Midbrain (tissue), 1 donor: ENCODE data around the gene SLC8A3.

Experiments used
- DNase-seq: peaks from one replicate; lab custom pipeline; 2025; lab: John Stamatoyannopoulos, UW

Gene SLC8A3

DNA sequence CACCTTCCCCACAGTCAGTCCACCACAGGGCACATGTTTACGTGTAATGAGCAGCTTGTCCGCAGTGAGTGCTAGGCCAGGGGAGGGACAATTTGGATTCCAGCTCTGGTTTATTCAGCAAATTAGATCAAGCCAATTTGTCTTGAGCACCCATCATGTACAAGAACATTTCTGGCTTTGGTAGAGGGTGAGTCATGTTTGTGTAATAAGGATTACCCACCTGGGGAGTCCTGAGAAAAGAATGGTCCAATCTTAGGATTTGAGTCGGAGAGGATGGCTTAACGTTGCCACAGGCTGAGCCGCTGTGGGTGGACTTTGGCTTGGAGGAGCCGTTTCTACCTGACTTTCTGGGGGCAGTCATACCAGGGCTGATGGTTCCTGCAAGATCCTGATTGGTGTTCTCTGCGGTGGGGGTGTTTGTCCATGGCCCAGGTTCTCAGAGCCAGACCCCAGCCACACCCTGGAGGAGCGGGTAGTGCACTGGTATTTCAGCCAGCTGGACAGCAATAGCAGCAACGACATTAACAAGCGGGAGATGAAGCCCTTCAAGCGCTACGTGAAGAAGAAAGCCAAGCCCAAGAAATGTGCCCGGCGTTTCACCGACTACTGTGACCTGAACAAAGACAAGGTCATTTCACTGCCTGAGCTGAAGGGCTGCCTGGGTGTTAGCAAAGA lies 165.8 kb downstream of the SLC8A3 start:
- no peak for DNase-seq

DNA sequence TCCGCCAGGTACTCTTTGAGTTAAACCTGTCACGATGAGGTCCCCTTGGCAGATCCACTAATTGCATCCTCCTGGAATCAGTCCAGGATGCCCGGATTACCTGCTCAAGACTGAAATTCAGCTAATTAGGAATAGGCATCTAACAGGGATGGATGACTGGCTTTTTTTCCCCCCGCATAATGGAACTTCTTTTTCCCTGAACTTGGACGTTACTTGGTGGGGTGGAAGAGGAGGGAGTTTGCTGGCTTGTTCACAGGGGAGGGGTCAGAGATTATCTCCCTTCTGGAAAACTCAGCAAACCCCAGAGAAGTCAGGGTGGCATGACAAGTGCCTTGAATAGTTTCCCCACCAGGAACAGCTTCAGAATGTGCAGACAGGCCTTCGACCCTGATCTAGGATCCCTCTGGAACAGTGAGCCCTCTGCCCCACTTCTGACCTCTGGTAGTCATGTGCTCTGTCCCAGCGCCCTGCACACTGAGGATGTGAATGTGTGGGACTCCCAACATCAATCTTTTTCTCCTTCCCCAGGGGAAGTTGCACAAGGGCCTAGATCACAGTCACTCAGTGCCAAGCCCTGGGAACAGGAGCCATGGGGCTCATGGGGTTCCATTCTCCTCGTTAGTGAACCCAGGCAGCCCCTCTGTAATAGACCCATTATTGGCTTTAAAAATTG lies 167.1 kb downstream of the SLC8A3 start:
- no peak for DNase-seq

DNA sequence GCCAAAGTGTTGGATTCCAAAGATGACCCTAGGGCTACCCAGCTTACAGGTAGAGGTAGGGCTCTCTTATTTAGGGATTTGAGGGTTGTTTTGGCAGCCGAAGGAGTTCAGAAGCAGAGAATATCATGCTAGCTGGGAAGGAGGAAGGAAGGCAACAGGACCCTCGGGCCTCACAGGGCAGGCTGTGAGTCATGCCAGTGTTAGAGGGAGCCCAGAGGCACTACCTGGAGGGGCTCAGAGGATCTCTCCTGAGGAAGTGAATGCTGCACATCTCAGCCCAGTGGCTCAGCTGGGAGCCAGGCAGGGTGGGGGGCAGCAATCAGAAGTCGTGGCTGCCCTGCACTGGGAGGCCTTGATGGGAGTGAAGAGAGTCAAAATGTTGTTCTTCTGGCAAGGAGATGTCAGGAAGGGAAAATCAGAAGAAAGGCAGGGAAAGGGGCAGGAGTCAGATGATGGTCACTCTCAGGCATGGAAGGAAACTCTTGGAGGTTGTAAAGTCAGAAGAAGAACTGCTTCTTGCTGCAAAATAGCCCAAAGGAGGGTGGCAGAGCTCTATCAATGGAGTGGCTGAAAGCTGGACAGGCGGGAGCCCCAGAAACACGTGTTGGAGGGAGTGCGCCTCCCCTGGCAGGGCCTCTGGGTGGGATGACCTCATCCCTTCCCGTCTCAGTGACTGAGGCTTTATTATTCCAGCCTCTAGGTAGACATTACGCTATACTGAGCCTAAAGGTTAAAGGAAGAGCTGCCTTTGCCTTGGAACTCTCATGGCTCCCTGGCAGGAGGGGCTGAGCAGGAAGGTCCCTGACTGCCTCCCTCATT lies 168.2 kb downstream of the SLC8A3 start:
- peak; percentile 28 for DNase-seq

DNA sequence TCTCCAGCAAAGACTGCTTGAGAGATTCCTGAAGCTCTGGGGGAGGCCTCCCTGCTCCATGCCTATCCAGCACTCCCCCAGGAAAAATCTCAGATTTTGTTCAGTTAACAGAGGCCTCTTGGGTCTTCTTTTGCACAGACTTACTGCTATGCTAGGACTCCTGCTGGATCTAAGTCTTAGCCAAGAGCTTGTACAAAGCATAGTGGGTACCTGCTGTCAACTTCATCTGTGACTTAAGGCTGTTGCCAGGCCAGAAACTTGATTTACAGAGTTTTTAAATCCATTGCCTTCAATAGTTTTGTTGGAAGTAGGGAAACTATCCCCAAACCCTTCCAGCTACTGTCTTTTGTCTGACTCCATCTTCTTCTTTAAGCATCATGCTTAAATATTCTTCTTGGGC lies 169.1 kb downstream of the SLC8A3 start:
- DNase-seq: no peak

DNA sequence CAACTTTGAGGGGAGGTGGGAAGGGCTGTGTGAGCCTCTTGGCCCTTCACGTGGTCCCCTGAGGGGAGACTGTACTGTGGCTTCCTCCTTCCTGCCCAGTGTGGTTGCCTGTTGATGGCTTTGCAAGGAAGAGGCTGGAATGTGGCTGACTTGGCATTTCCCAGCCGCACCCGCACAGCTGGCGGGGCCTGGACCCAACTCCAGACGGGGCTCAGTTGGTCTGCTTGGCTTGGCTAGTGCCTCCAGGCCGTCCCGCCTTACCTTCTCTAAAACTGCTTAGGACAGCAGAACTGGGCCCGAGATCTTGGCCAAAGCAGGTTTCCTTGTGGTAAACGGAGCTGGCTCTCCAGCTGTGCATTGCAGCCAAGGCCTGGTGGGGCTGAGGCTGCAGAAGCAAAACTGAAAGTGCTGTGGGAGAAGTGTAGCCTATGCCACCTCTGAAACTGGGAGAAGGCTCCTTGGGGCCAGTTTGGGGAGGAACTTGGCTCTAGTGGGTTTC lies 170.0 kb downstream of the SLC8A3 start:
- DNase-seq: peak; percentile 18

DNA sequence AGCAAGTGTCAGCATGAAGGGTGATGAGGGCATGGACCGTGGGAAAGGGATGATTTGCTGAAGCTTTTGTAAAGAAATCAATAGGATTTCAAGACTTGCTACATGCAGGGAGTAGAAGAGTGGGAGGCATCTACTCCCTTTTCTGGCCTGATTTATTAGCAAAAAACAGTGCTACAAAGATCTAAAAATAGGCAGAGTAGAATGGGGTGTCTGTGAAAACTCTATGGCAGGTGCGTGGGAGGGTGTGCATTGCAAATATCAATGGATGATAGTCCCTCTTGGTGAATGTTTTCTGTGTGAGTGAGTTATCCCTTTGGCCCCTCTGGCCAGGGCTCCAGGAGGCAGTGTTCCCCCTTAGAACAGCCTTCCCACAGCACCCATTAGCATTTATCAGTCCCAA lies 170.5 kb downstream of the SLC8A3 start:
- DNase-seq: no peak

DNA sequence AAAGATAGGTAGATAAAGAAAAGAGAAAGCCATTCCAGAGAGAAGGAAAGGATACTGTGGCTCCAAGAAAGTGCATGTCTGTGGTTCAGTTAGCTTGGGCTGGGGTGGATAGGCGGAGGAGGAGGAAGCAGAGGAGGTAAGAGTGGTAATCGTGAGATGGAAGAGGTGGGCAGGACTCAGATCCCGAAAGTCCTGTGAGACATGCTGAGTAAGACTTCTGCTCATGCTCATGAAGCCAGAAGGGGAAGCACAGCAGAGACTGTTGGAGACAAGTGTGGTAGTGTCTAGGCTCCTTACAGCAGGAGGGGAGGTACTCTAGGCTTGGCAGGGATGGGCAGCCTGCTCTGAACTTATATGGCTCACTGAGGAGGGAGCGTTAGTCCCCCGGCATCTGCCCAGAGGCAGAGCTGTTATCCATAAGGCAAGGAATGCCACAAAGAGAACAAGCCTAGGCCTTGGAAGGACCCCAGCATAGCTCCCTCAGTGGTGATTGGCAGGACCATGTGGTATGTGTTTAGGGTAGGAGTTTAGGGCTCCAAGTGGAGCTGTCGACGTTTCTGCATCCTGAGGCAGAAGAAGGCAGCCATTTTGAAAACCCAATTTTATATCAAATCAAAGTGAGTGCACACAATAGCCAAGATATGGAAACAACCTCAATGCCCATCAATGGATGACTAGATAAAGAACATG lies 174.2 kb downstream of the SLC8A3 start:
- no peak for DNase-seq

DNA sequence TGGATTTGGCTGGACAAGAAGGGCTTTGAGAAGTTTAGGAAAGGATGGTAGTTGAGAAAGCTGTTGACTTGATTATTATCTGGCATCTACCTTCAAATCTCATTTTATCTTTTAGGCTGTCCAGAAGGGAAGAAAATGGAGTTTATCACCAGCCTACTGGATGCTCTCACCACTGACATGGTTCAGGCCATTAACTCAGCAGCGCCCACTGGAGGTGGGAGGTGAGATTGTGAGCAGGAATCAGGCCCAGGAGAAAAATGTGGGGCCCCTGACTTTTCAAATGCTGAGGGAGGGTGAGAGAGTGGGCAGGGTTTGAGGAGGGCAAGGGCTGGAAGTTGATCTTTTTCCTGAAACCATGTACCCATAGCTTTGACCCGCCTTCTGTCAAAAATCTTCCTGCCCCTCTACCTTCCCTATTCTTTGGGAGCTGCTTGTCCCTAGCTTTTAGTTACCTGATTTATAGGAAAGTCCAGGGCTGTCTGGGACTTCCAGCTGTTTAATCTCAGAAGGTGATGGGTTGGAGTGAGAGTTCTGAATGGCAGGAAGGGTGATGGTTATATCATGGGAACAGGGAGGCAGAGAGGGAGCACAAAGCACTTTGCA lies 175.4 kb downstream of the SLC8A3 start:
- DNase-seq: peak; percentile 18

DNA sequence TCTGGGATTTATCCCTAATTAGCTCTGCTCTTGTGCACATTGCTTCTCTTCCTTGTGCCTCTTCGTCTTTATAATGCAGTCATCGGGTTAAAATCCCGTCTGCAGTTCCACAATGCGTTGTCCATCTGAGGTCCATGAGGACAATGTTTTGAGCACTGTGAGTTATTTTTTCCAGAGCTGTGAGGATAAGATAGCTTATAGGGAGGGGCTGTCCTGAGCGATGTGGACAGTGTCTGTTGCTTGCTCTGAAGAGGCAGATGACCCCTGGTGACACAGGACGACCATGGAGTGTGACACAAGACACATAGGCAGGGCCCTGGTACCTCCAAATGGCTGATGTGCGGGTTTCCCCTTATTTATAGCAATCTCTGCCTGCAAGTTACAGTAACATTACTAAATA lies 177.0 kb downstream of the SLC8A3 start:
- no peak for DNase-seq

DNA sequence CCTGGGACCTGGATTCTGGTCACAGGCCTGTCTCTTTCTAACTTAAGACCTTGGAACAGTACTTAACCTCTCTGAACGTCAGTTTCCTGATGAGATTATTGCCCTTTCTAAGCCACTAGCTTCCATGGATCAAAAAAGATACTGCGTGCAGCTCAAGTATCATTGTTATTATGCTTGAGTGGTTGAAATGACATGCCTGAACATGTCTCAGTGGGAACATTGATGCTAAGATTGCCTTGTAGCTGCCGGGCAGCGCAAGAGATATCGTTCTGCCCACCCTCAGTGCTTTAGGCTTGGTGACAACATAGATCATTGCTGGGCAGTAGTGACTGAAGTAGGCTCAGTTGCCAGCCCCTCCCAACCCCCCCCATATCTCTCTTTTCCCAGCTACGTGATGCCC lies 177.7 kb downstream of the SLC8A3 start:
- DNase-seq: no peak

DNA sequence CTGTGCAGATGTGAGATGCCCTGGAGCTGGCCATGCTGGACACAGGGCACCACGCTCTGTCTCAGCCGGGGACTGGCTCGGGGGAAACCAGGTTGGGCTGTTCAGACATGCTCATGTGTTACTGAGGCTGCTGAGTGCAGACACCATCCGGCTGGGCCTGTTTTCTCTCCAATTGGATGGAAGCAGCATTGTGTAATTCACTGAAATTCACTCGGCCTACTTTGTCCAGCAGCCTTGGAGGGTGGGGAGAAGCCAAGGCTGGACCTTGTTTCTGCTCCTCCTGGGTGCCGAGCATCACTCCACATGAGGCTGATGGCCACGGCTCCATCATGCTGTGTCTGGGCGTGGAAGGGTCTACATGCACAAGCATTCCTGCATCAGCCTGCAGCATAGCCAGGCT lies 178.8 kb downstream of the SLC8A3 start:
- DNase-seq: no peak

DNA sequence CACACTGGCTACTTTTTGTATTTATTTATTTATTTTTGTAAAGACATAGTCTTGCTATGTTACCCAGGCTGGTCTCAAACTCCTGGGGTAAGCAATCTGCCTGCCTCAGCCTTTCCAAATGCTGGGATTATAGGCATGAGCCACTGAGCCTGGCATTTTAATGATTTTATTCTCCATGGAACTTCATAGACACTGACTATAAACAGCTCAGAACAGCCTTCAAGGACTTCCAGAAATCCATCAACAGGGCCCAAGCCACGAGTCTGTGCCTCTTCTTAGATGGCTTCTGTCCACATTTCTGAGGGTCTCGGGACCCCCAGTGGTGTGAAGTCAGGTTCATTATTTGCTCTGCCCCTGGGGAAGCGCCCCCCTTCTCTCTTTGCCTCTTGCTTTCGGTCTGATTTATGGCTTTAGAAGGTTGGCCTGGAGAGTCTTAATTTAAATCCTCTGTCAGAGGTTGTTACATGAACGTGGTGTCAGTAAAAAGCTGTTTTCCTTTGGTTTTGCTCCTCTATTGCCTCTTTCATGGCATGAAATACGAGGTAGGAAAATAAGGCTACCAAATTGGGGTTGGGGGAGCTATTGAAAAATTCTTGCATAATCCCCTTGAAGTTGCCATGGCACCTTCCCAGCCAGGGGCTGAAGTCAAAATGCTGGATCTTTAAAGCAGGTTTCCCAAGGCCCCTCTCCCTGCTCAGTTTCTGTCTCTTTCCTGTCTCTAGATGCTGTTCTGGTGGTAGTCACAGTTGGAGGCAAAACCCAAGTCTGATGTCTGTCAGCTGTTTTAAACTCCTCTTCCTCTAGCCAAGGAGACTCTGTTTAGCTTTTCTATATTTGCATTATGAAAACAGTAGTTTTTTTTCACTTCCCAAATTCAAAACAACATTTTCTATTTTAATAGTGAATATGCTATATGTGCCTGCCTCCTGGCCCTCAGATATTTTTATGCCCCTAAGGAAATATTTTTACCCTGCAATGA lies 180.2 kb downstream of the SLC8A3 start:
- DNase-seq: no peak

DNA sequence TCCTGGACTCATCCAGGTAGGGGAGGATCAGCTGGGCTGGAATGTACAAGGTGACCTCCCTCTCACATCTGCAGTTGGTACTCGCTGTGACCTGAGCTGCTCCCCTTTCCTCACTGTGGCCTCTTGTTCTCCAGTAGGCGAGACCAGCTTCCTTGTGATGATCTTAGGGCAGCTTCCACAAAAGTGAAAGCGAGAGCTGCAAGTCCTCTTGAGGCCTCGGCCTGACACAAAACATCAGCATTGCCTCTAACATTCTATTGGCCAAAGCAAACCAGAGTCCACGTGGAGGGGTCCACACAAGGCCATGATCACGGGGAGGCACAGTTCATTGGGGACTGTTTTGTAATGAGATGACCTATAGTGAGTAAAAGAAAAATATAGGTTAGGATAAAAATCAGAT lies 182.1 kb downstream of the SLC8A3 start:
- no peak for DNase-seq

DNA sequence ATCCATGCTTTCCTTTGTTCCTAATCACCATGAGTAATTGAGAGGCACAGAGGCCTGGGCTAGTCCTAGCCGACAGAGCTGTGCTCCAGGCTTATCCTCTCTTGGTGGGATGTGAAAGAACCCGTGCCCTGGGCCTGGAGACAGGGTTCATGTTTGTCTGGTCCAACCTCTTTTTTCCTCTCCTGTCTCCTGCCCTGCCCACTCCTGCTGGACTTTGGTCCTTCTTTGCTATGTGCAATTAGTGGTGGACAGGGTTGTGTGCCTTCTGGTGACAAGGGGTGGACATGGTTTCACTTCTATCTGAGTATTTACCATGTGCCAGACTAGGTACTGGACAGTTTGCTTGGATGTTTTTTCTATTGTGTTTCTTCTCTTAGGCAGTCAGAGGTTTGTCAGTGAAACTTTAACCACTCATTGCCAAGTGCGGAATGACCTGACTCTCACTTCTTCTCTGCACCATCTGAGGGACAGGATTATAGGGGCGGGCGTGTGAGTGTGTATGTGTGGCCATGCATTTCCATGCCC lies 183.4 kb downstream of the SLC8A3 start:
- no peak for DNase-seq

DNA sequence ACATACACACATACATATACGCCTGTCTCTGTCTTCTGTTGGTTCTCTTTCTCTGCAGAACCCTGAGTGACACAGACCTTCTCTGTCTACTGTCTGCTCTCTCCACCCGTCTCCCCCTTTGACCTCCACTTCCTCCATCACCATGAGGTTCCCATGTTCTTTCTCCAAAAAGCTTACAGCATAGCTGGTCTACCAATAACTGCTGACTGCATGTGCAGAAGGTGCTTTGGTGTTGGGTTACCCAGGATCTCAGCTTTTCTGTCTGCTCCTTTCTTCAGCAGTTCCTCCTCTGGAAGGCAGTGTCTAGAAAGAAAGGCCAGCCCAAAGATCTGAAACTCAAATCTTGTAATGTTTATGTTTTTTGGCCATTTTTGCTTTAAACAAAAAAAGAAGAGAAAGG lies 184.0 kb downstream of the SLC8A3 start:
- no peak for DNase-seq

DNA sequence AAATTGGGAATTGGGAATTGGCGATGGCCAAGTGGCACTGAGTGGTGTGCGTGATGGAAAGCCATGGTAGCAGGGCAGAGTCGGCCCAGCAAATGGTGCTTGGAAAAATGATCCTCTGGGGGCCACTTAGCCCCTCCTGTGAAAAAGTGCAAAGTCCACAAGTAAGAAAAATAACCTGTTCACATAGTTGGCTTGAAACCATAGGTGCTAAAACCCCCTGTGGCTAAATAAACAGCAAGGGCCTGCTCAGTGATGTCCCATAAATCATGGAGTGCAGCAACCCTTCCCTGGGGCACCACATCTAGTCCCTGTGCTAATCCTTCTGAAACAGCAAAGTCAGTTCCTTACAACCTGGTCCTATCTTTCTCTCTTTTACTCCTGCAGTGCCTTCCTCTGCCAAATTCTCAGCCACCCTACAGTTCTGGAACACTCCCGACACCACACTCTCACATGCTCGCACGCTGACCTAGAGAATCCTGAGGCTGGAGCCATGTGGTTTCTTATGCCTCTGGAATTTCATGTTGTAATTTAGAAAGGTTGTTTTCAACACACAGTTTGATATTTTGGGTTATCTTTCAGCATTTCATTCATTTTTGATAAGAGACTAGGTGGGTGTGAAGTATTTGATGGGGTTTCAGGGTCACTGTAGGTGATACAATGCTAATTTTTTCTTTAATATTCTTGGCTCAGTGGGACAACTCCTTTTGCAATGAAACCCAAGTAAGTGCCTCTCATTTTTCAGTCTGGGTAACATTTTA lies 186.0 kb downstream of the SLC8A3 start:
- no peak for DNase-seq

DNA sequence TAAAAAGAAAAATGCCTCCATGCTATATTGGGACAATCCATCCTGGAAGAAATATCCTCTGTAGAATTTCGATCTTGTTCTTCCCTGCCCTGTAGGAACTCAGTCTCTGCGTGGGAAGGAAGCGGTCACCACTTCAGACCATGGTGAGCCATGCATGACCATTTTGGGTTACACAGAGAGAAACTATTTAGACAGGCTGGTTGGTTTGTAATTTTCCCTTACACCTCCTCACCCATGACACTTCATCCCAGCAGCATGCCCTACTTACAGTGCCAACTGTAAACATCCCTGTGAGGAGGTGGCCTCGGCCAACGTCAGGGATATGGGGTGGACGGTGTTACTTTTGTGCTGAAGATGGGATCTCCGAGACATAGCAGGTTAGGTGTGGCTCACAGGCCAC lies 188.2 kb downstream of the SLC8A3 start:
- DNase-seq: no peak

DNA sequence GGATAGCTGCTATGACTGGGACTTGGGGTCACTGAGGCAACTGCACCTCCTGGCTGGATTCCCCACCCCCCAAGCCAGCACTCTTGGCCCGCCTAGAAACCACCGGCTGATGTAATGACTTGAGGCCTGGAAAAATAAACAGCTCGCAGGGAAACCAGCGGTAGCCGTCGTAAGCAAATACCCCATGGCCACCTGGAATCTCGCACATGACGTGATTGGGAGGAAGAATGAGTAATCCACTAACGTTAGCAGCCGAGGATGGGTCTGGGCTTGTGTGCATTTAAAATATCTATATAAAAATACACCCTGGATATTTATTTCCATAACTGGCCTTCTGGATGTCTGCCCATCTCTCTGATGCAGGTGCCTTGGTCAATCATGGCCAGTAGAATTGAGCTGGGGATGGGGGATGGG lies 189.5 kb downstream of the SLC8A3 start:
- DNase-seq: no peak

DNA sequence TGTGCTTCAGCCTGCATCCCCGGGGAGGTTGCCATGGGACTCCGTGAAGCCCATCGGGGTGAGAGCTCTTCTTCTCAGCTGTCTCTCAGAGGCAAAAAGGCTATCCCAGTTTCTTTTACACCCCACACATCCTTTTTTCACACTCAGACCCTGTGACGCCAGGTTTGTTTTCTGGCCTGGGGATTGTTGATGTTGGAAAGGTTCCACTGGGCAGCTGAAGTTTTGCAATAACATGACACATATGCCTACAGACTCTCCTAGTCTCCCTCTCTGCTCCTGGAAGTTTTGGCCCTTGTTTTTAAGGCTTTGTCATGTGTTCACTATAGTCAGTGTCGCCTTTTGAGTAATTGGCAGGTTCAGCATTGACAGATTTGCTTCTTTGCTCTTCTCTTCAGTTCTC lies 190.9 kb downstream of the SLC8A3 start:
- no peak for DNase-seq

DNA sequence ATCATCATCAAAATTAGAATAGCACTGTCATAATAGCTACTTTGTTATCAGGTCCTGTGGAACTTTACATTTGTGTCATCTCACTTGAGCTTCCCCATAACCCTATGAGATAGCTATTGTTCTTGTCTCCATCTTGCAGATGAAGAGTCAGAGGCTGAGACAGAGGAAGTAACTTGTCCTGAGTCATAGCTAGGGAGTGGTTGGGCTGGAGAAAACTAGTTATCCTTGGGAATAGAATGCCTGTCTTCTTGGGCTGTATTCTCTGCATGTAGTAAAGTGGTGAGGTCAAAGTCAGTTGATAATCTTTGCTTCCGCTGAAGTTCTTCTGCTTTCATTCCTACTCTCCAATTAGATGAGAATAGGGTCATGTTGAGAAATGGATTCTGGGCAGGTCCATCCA lies 192.5 kb downstream of the SLC8A3 start:
- DNase-seq: no peak
